IPS-18c (cell line): ENCODE measurements around the gene DGCR2.
"Not testable (repeated sequence)": the region's sequence is repeated elsewhere in the genome, so short reads cannot be mapped to it uniquely, and the experiment has no call there.

Experiments used
- H3K4me3 ChIP-seq: 2 replicates; pipeline ENCODE4 v1.7.0; 2013; ENCODE audit warnings: low read depth, mild to moderate bottlenecking, low read length, moderate library complexity; ENCODE audit not compliant: insufficient read depth
- H3K9me3 ChIP-seq: one replicate; pipeline ENCODE4 v1.6.1; 2013; ENCODE audit warnings: mild to moderate bottlenecking, low read length, moderate library complexity; ENCODE audit not compliant: control insufficient read depth, insufficient read depth

Gene DGCR2

GRCh38 chr22:19081351-19081750, 40.9 kb downstream of the DGCR2 start:
- H3K4me3 ChIP-seq, result no peak overlapping the region
- peaks cover 2% of the 10 kb centered on the region for H3K9me3 ChIP-seq

DNA sequence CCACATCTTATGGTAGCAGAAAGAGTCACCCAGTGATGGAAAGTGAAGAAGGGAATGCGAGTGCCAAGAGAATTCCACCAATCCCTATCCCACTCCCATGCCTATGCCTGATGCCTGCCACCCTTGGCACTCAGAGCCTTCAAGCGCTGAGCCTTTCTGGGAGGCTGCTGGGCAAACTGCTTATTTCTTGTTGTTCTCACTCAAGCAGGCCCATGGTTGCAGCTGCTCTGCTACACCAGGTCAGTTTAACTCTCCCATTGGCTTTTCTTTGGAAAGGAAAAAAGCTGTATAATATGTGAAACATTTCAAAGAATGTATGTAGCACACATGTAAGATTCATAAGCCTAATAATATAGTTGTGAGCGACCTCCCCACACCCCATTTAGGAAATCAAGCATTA, 41.4 kb downstream of the DGCR2 start:
- H3K9me3 ChIP-seq, result peaks cover 2% of the 10 kb centered on the region
- H3K4me3 ChIP-seq, result no peak overlapping the region

GRCh38 chr22:19079691-19080090, 42.5 kb downstream of the DGCR2 start:
- H3K9me3 ChIP-seq, result peaks cover 2% of the 10 kb centered on the region
- H3K4me3 ChIP-seq, result no peak overlapping the region

- Histone ChIP-seq H3K9me3 (no peaks in the 10 kb centered on the region), H3K4me3 (no peak overlapping the region)
Measured at GRCh38 chr22:19075404-19075803, 46.8 kb downstream of the DGCR2 start.

- not testable (repeated sequence) for H3K9me3 ChIP-seq, H3K4me3 ChIP-seq
Measured at GRCh38 chr22:19072853-19073252, 49.4 kb downstream of the DGCR2 start.

DNA sequence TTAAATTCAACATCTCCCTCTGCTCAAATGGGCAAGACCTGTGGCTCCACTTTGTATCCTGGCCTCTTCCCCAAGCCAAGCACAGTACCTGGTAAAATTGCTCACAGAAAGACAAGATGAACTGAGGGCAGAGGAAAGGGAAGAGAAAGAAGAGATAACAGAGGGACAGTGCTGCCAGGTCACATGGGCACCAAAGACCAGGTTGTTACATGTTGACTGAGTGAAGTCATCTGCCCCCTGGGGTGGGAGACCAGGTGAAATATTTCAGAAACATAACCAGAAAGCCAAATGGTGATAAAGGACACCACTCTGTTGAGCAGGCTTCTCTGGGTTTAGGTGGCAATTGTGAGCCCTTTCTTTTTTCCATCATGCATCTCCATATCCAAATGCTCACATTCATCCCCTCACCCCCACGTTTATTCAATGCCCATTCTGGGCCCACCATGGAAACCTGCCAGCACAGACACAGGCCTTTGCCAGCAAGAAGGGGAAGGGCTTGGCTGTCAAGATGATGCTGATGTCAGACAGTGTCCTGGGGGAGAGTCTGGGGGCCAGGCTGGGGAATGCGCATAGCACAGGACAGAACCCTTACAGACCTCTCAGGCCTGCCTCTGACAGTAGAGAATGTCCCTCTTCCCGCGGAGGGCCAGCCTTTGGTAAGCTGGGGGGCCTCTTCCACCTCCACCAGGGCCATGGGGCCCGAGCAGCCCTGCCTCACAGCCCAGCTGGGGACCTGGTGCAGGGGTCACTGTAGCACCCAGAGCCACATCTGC, 51.6 kb downstream of the DGCR2 start:
- H3K9me3 ChIP-seq, result no peaks in the 10 kb centered on the region
- no peak overlapping the region for H3K4me3 ChIP-seq

- no peaks in the 10 kb centered on the region for H3K9me3 ChIP-seq
- no peak overlapping the region for H3K4me3 ChIP-seq
Measured at GRCh38 chr22:19069451-19069850, 52.8 kb downstream of the DGCR2 start.

GRCh38 chr22:19068784-19069271, 53.4 kb downstream of the DGCR2 start:
- Histone ChIP-seq H3K4me3 (no peak overlapping the region), H3K9me3 (no peaks in the 10 kb centered on the region)

DNA sequence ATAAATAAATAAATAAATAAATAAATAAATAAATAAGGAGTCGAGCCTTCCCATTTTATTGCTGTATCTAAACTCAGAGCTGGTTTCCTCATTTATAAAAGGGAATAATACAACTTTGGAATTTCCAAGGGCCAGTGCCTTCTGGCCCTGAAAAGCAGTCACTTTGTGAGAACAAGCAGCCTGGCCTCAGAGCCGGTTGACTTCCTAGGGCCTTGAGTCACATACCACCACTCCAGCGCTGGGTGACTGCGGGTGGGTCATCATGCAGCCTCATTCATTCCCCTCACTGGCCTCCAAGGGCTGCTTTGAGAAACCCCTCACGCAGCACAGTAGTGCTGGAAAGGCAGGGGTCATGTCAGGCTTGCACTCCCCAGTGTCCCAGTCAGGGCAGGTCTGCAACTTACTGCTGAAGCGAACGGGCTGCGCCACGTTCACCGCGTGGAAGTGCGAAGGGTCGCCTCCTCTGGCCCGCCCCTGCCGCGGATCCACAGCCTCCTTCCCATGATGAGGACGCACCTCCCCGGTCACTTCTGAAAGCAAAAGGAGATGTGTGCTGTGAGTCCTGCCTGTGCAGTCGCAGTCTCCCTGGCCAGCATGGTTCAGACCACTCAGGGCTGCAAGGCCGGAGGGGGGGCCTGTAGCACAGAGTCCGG, 54.4 kb downstream of the DGCR2 start:
- H3K4me3 ChIP-seq, result no peak overlapping the region
- no peaks in the 10 kb centered on the region for H3K9me3 ChIP-seq

- no peaks in the 10 kb centered on the region for H3K9me3 ChIP-seq
- no peak overlapping the region for H3K4me3 ChIP-seq
Measured at GRCh38 chr22:19066531-19067271, 55.5 kb downstream of the DGCR2 start.

DNA sequence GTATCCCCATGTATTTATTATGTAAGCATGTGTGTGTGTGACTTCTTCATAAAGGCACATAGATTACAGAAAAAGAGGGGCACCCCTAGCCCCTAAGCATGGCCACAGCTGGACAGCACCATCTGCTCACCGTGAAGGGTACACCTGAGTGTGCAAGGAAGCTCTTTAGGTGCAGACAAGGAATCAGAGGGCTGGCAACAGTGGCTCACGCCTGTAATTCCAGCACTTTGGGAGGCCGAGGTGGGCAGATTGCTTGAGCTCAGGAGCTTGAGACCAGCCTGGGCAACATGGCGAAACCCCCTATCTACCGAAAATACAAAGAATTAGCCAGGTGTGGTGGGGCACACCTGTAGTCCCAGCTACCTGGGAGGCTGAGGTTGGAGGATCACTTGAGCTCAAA, 56.3 kb downstream of the DGCR2 start:
- no peaks in the 10 kb centered on the region for H3K9me3 ChIP-seq
- H3K4me3 ChIP-seq, result no peak overlapping the region

GRCh38 chr22:19065298-19065859, 56.8 kb downstream of the DGCR2 start:
- no peak overlapping the region for H3K4me3 ChIP-seq
- H3K9me3 ChIP-seq, result no peaks in the 10 kb centered on the region

DNA sequence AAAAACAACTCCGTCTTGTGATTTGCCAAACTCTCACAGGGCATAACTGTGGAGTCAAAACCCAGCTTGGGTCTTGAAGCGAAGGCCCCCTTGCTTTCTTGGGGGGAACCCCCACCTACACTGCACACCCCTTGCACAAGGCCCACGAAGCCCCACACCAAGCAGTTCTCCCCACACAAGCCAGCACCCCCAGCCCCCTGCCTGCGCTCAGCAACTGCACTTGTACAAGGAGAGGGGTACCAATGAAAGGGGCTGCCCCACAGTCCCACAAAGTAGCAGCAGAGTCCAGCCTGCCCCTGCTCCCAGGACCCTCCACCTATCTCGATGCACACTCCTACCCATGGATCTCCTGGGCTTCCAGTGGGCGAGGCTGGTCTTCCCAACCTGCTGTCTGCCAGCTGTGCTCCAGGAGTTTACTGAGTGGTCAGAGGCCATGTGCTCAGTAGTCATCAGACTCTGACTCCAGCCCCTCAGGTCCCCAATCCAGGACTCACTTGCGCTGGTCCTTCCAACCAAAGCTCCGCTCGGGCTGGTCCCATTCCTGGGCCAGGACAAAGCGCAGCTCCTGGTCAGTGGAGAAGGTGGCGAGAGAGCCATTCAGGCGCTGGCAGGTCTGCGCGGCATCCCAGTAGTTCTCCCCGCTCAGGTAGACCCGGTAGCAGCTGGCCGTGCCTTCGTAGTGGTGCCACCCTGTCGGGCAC, 57.7 kb downstream of the DGCR2 start:
- H3K4me3 ChIP-seq, result no peak overlapping the region

GRCh38 chr22:19063581-19064353, 58.4 kb downstream of the DGCR2 start:
- Histone ChIP-seq H3K9me3 (no peaks in the 10 kb centered on the region), H3K4me3 (no peak overlapping the region)

More for the DNA sequence above, 57.7 kb downstream of the DGCR2 start:
- H3K9me3 ChIP-seq, result no peaks in the 10 kb centered on the region

DNA sequence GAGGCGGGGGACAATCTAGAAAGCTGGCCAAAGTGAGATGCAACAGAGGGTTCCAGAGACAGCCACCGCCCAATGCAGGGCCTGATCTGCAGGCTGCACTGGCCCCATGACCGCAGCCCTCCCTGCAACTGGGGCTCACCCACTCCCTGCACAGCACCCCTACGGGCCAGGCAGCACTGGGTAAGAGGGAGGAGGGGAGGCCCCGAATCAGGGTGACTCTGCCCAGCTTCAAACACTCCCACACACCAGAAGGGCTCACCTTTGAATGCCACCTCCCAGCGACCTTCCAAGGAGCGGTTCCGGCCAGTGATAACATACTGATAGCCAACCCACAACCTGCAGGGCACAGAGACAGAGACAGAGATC, 59.3 kb downstream of the DGCR2 start:
- no peaks in the 10 kb centered on the region for H3K9me3 ChIP-seq
- no peak overlapping the region for H3K4me3 ChIP-seq

DNA sequence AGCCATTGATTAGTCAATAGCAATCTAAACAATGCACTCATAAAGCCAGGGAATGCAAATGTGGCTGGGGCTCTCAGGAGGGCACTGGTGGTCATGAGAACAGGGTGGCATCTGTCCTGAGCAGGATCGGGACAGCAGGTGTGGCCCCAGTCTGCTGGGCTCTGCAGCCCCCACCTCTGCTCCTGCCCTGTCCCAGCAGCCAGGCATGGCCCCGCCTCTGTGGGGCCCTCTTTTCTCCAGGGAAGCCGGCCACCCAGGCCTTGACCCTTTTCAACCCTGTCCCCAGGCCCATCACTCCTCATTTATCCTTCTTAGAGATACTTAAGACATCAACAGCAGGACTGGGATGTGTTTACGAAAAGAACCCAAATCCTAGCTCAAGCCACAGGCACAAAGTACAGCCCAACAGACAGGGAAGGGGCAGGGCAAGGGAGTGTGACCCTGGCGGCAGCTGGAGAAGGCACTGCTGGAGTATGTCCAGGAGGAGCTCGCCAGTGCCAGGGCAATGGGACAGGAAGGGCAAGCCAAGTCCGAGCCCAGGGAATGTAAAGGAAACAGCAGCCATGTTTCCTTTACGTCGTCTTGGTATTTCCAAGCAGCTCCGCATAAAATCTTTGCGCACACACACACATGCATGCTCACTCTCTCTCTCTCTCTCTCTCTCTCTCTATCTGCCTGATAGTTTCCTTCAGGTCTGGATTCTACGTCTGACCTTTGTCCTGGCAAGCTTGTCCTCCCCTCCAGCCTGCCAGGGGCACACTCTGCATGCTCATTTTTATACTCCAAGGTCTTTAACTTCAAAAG, 59.9 kb downstream of the DGCR2 start:
- Histone ChIP-seq H3K9me3 (no peaks in the 10 kb centered on the region), H3K4me3 (no peak overlapping the region)
